ENCODE data around the gene CDK18.

CDK18 gene

DNA sequence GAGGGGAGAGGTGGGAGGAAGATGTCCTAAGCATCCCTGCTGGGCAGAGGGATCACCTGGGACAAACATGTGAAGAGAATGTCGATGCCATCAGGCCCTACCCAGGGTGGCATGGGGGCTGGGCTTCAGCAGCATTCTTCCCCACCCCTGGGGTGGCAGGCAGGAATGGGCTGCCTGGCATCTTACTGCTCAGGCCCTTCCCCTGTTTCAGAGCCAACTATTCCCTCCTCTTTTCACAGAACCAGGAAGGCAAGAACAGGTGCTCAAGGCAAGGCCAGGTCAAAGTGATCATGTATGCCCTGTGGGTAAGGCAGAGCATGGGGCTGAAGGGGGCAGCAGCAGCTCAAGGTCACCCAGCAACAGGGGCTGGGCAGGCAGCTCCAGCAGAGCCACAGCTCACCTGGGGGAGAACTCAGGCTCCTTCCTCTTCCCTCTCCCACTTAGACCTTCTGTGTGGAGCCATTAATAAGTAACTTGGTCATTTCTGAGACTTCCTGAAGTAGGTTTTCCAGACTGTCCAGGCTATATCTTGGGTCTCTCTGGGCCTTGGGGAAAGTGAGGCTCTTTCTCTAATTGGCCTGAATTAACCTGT, 70.9 kb downstream of the CDK18 start:
- DNase-seq = no peak

- no peak for DNase-seq
Measured at GRCh38 chr1:205576011-205576410, 71.5 kb downstream of the CDK18 start.

DNA sequence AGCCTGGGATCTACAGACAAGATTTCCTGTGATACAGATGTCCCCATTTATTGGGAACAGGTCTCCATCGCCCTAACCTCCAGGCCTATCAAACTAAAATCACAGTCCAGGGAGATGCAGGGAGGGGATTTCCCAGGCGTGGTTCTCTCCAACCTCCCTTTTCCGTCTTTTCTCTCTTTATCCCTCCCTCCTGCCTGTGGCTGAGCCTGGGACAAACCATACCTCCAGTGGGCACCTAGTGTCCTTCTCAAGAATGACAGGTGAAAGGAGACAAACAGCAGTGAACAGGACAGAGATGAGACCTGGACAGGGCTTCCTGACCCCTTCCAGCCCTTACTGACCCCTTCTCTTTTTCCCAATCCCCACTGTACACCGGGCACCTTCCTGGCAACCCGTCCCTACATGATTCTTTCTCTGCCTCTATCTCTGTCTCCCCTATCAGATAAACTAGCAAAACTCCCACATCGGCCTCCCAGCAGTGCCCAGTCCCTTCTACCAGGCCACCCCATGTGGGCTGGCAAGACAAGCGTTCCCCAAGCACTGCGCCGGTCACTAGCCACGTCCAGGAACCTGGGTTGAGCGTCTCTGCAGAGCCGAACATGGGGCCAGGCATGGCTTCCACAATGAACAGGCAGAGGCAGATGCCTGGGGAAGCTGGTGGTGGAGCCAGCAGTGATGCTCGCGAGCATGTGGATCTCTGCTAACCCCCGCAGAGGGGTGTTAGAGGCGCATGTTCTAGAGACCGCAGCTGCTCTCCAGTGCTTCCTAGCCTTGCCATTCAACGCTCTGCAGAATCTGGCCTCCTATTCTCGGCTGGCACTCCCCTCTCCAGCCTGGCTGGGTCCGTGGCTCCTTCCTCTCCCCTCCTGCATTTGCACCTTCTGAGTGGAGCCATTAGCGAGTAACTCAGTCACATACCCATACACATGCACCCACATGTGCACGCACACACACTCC, 72.6 kb downstream of the CDK18 start:
- DNase-seq = no peak

DNA sequence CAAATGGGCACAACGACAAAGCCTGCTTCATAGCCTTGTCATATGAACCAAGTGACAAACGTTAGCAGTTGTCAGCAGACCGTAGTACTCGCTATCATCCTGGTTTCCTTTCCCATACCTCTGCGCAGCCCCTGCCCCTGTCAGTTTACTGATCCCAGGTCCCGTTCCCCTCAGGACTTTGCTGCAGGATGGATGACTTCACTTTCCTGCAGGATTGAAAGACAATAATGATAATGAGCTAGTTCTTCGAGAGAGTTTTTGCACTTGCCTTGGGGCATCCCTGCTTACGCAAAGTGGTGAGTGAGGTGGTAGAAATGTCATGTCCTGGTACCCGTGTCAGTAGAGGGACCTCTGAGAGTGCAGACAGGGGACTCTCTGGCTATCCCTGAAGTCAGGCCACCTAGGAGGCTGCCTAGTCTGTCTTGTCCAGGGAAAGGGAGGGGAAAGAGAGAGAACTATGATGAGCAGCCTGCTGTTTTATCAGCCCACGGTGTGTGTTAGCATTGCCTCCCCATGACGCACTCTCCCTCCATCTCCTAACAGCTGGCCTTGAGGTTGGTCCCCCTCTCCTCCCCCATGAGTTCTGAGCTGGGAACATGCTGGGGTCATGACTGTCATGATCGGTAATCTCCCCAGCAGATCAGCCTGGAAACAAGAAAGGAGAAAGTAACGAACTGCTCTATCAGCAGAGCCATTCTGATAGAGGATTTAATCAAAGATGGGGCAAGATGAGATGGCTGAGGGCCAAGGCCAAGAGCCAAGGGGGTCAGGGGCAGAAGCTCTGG, 73.6 kb downstream of the CDK18 start:
- no peak for DNase-seq

- DNase-seq = no peak
Measured at GRCh38 chr1:205578780-205579571, 74.5 kb downstream of the CDK18 start.

GRCh38 chr1:205579711-205580110, 75.2 kb downstream of the CDK18 start:
- no peak for DNase-seq

- DNase-seq = no peak
Measured at GRCh38 chr1:205580140-205580922, 75.9 kb downstream of the CDK18 start.

DNA sequence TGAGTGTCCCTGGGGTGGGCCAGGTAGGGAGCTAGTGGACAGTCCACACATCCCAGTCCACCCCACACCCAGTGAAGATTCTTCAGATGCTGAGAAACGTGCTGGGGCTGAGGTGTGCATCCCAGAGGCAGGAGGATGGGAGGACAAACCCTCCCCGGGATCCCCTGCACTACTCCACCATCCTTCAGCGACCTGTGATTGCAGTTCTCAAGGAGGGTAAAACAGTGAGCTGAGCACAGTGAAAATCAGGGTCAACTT, 76.4 kb downstream of the CDK18 start:
- DNase-seq = no peak

DNA sequence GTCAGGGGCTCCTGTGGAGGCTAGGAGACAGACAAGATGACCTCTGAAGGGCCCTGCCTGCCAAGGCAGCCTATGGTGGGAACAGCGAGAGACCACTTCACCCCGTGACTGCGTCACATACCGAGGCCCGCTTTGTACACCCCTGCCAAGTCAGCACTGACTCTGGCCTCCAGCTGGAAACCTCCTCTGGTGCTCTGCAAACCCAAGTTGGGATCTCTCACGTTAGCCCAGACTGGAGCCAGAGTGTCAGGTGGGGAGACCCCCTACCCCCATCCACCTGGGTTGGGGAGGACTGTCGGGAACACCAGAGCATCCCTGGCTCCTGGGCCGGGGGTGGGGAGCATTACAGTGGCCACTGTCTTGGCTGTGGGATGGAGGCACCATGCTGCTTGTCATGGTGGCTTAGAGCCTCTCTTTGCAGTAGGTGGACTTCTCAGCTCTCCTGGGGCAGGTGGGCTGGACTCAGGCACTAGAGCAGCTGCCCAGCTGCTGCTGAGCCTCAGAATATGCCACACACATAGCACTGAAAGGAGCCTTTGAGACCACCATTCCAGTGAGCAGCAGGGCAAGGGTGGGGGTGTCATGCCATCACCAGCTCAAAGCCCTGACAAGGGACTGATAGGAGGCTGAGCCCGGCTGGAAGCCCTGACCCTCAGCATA, 77.0 kb downstream of the CDK18 start:
- no peak for DNase-seq

- DNase-seq = no peak
Measured at GRCh38 chr1:205582046-205582445, 77.6 kb downstream of the CDK18 start.
